Thyroid gland (tissue), 4 donors: ENCODE measurements around the gene ACVR1. TPM values are rescaled to one million over a fixed set of nuclear protein-coding genes. Genes with fewer than 3 reads are reported as not detected.

Experiments
- DNase-seq, 2 donors: peaks; one replicate each; pipeline ENCODE4 v3.0.0-alpha.2; 2019
- H3K27ac ChIP-seq, 3 donors: fragments of 200-600 bp; sonication (generic); 1 replicate in 2 of 3; 2 replicates in 1 of 3; pipeline ENCODE4 v1.5.1; 2016 to 2019; ENCODE audit warnings: mild to moderate bottlenecking in 1 of 3, moderate library complexity in 1 of 3
- H3K27me3 ChIP-seq: fragments of 200-600 bp; sonication (generic); one replicate; pipeline ENCODE4 v1.5.1; 2019
- H3K36me3 ChIP-seq, 2 donors: fragments of 200-600 bp; sonication (generic); one replicate each; pipeline ENCODE4 v1.5.1; 2016 to 2019
- H3K4me1 ChIP-seq, 2 donors: fragments of 200-600 bp; sonication (generic); one replicate each; pipeline ENCODE4 v1.5.1; 2017 to 2019
- H3K4me3 ChIP-seq, 3 donors: fragments of 200-600 bp; sonication (generic); replicated peaks in 1 of 3; 1 replicate in 2 of 3; 2 replicates in 1 of 3; pipeline ENCODE4 v1.5.1; 2016; ENCODE audit warnings: mild to moderate bottlenecking in 1 of 3
- H3K9me3 ChIP-seq: fragments of 200-600 bp; sonication (generic); one replicate; pipeline ENCODE4 v1.5.1; 2017
- CTCF ChIP-seq, 6 experiments: fragments of 200-600 bp in 3 of 6; fragments of 450-650 bp in 3 of 6; sonication (generic) in 3 of 6; IDR thresholded peaks; one replicate each; pipeline ENCODE4 v1.5.1; 2016 to 2019; ENCODE audit warnings: antibody characterized with exemption in 6 of 6, mild to moderate bottlenecking in 2 of 6, inconsistent platforms in 1 of 6, moderate library complexity in 1 of 6
- POLR2A ChIP-seq, 2 donors: fragments of 450-650 bp; IDR thresholded peaks; one replicate each; pipeline ENCODE4 v1.6.1; 2017; ENCODE audit warnings: antibody characterized with exemption in 2 of 2, mild to moderate bottlenecking in 2 of 2, moderate library complexity in 1 of 2
- WGBS, 2 donors: methylation state at CpG; one replicate each; pipeline ENCODE4 v1.1.5; 2017; 5-methylcytosine and 5-hydroxymethylcytosine counted together
- intact Hi-C: fragments of 100-400 bp; cut with DNase I; formaldehyde crosslinking; loops from one replicate; pipeline ENCODE4 v1.15.1; 2023
- small RNA-seq: library from RNA; depleted of rRNA; stranded (forward); fragments of <200 nt; gene quantifications from one replicate; pipeline ENCODE3, GENCODE V24; 2016
- total RNA-seq, 4 donors: library from RNA; depleted of rRNA; stranded (reverse); fragments of >200 nt; gene quantifications; one replicate each; pipeline ENCODE4 v1.2.3, GENCODE V29; 2016

Gene ACVR1
- total RNA-seq, 4 donors from 2014 or later = 42.7 to 55.8 (median 46.3) TPM

- Histone ChIP-seq H3K4me1 (no peaks in the 10 kb centered on the region), H3K27me3 (no peaks in the 10 kb centered on the region), H3K9me3 (no peaks in the 10 kb centered on the region), H3K27ac (no peak overlapping the region), H3K4me3 (no peak overlapping the region), H3K36me3 (no peaks in the 10 kb centered on the region)
- no peak for DNase-seq
- no peak for TF ChIP-seq POLR2A (IDR thresholded peaks at IDR 0.05)
- WGBS, 2 donors = 40 to 80% methylated on average over 1 of the region's 1 CpG
- intact Hi-C loops = no loop called here
Observed at GRCh38 chr2:157698430-157698829, 177.7 kb downstream of the ACVR1 start.

- H3K4me1 ChIP-seq = no peaks in the 10 kb centered on the region
- no peak overlapping the region for H3K4me3 ChIP-seq
- 86 to 89% methylated on average over 3 of the region's 3 CpGs for whole genome bisulfite sequencing, 2 donors
- H3K27me3 ChIP-seq = no peaks in the 10 kb centered on the region
- DNase-seq = no peak
- H3K36me3 ChIP-seq = no peaks in the 10 kb centered on the region
- TF ChIP-seq POLR2A (IDR thresholded peaks at IDR 0.05) (no peak), CTCF (IDR thresholded peaks at IDR 0.05) (no peak)
- no peaks in the 10 kb centered on the region for H3K9me3 ChIP-seq
- H3K27ac ChIP-seq = no peak overlapping the region
- intact Hi-C loops = no loop called here
Observed at GRCh38 chr2:157696036-157696435, 180.1 kb downstream of the ACVR1 start.

GRCh38 chr2:157692768-157693167 is 183.4 kb downstream of the ACVR1 start:
- no peak for DNase-seq

GRCh38 chr2:157691695-157692094 is 184.4 kb downstream of the ACVR1 start:
- Histone ChIP-seq H3K4me3 (no peak overlapping the region), H3K4me1 (no peaks in the 10 kb centered on the region), H3K27ac (no peak overlapping the region), H3K36me3 (no peaks in the 10 kb centered on the region), H3K27me3 (no peaks in the 10 kb centered on the region), H3K9me3 (no peaks in the 10 kb centered on the region)
- DNase-seq = no peak
- 87 to 91% methylated on average over 4 of the region's 4 CpGs for WGBS, 2 donors
- TF ChIP-seq CTCF (IDR thresholded peaks at IDR 0.05) = no peak
- no peak for TF ChIP-seq POLR2A (IDR thresholded peaks at IDR 0.05)
- intact Hi-C loops = no loop called here

More at GRCh38 chr2:157692768-157693167, 183.4 kb downstream of the ACVR1 start:
- no peaks in the 10 kb centered on the region for H3K4me1 ChIP-seq
- no peak for TF ChIP-seq CTCF (IDR thresholded peaks at IDR 0.05)
- TF ChIP-seq POLR2A (IDR thresholded peaks at IDR 0.05) = no peak
- no peak overlapping the region for H3K27ac ChIP-seq
- no peaks in the 10 kb centered on the region for H3K27me3 ChIP-seq
- 85 to 95% methylated on average over 2 of the region's 2 CpGs for WGBS, 2 donors
- H3K36me3 ChIP-seq = no peaks in the 10 kb centered on the region
- no peak overlapping the region for H3K4me3 ChIP-seq
- no peaks in the 10 kb centered on the region for H3K9me3 ChIP-seq
- intact Hi-C loops = no loop called here

GRCh38 chr2:157691131-157691530 is 185.0 kb downstream of the ACVR1 start:
- TF ChIP-seq CTCF (IDR thresholded peaks at IDR 0.05) (no peak), POLR2A (IDR thresholded peaks at IDR 0.05) (no peak)

More at GRCh38 chr2:157691131-157691530, 185.0 kb downstream of the ACVR1 start:
- Histone ChIP-seq H3K27ac (no peak overlapping the region), H3K36me3 (no peaks in the 10 kb centered on the region), H3K9me3 (no peaks in the 10 kb centered on the region), H3K4me1 (no peaks in the 10 kb centered on the region), H3K4me3 (no peak overlapping the region), H3K27me3 (no peaks in the 10 kb centered on the region)
- 93 to 100% methylated on average over 1 of the region's 1 CpG for WGBS, 2 donors
- no peak for DNase-seq
- intact Hi-C loops = no loop called here

Small RNAs within 50 kb of the gene (small RNA-seq; reads per million reads assigned to genes)
- not detected for gene RNU6-436P

Other genes starting within 250 kb of the ACVR1 start
- under 1 TPM; 0.13 to 0.93 (median 0.49) TPM for gene ACVR1C, start 247.5 kb downstream of the ACVR1 start, total RNA-seq
- gene UPP2, start 225.5 kb upstream of the ACVR1 start, total RNA-seq = under 1 TPM in 1 of 4 donors, not detected in 3; 0.11 TPM